Progenitor cell of endocrine pancreas (in vitro differentiated cells): ENCODE data around the gene TLR2. TPM values are rescaled to one million over a fixed set of nuclear protein-coding genes. Genes with fewer than 3 reads are reported as not detected.

Source experiments
- DNase-seq: peaks from one replicate; pipeline ENCODE4 v3.0.0; 2021; ENCODE audit warnings: low spot score; ENCODE audit not compliant: unreplicated experiment
- H3K27ac Mint-ChIP-seq: 2 replicates; pipeline ENCODE4 v1.8.0; 2021; ENCODE audit warnings: mild to moderate bottlenecking, moderate library complexity, mixed read lengths
- H3K27me3 Mint-ChIP-seq: 2 replicates; pipeline ENCODE4 v1.8.0; 2021; ENCODE audit warnings: mixed read lengths
- H3K36me3 Mint-ChIP-seq: 2 replicates; pipeline ENCODE4 v1.8.0; 2022; ENCODE audit warnings: mixed read lengths; ENCODE audit not compliant: insufficient read depth
- H3K4me1 Mint-ChIP-seq: 2 replicates; pipeline ENCODE4 v1.8.0; 2021; ENCODE audit warnings: low read depth, mixed read lengths
- H3K4me3 Mint-ChIP-seq: 2 replicates; pipeline ENCODE4 v1.8.0; 2021; ENCODE audit warnings: low read depth, mild to moderate bottlenecking, moderate library complexity, mixed read lengths
- H3K9me3 Mint-ChIP-seq: 2 replicates; pipeline ENCODE4 v1.8.0; 2021; ENCODE audit warnings: low read depth, mixed read lengths
- long read RNA-seq: library from polyadenylated mRNA; unstranded; transcript quantifications from one replicate; pipeline ENCODE4 v2.0.0, GENCODE V29; 2020
- total RNA-seq: library from RNA; stranded (reverse); gene quantifications from 2 replicates; pipeline ENCODE4 v1.2.1, GENCODE V29; 2021
- TF ChIP-seq, protein P1 (sequence below): fragments of 200-600 bp; sonication (generic); IDR thresholded peaks from one replicate; pipeline ENCODE4 v1.5.0; 2021; ENCODE audit warnings: antibody characterized with exemption, mild to moderate bottlenecking; ENCODE audit not compliant: unreplicated experiment

Gene TLR2, protein sequence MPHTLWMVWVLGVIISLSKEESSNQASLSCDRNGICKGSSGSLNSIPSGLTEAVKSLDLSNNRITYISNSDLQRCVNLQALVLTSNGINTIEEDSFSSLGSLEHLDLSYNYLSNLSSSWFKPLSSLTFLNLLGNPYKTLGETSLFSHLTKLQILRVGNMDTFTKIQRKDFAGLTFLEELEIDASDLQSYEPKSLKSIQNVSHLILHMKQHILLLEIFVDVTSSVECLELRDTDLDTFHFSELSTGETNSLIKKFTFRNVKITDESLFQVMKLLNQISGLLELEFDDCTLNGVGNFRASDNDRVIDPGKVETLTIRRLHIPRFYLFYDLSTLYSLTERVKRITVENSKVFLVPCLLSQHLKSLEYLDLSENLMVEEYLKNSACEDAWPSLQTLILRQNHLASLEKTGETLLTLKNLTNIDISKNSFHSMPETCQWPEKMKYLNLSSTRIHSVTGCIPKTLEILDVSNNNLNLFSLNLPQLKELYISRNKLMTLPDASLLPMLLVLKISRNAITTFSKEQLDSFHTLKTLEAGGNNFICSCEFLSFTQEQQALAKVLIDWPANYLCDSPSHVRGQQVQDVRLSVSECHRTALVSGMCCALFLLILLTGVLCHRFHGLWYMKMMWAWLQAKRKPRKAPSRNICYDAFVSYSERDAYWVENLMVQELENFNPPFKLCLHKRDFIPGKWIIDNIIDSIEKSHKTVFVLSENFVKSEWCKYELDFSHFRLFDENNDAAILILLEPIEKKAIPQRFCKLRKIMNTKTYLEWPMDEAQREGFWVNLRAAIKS
- total RNA-seq: 4.8 and 5.1 TPM in 2 replicates
- long read RNA-seq, partial matches to known transcripts: 0 of 4 reads
- long read RNA-seq, other reads (novel, unspliced or antisense): 1 of 4 reads

DNA sequence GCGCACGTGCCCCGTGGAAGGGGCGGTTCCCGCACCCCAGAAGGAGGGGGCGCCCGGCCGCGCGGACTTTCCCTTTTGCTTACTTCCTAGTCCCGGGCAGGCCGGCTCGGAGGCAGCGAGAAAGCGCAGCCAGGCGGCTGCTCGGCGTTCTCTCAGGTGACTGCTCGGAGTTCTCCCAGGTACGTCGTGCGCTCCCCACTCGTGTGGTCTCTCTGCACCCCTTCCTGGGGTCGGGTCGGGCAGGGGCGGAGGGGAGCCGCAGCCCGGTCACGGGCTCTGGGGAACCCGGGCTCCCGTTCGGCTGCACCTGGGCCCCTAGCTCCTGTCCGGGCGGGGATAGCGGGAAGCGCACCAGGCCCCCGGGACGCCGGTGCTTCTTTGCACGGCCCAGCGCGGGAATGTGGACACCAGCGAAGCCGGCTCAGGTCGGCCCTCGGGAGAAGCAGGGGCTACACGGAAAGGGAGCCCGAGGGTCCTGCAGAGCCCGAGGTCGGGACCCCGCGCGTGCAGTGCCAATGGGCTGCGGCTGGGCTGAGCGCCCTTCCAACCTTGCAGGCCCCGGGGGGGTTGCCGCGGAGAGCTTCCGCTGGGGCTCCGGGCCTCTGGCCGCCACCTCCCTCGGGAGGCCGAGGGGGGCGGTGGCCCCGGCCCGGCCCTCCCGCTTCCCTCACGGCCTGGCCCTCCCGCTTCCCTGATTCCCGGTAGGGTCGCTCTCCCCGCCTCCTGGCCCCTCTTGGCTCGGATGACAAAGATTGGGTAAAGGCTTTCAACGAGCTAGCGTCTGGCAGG lies at the start of gene TLR2:
TSS of gene TLR2 (plus strand) at position 99 of the 789 bp plus-strand sequence. CDS start 18,628 bp downstream, outside the sequence.
- H3K27ac Mint-ChIP-seq: peak within 1 kb of the TSS; percentile 19
- H3K4me3 Mint-ChIP-seq: peak within 1 kb of the TSS; percentile 74
- peaks cover 15% of the 10 kb centered on the region for H3K36me3 Mint-ChIP-seq
- TF ChIP-seq, protein P1, sequence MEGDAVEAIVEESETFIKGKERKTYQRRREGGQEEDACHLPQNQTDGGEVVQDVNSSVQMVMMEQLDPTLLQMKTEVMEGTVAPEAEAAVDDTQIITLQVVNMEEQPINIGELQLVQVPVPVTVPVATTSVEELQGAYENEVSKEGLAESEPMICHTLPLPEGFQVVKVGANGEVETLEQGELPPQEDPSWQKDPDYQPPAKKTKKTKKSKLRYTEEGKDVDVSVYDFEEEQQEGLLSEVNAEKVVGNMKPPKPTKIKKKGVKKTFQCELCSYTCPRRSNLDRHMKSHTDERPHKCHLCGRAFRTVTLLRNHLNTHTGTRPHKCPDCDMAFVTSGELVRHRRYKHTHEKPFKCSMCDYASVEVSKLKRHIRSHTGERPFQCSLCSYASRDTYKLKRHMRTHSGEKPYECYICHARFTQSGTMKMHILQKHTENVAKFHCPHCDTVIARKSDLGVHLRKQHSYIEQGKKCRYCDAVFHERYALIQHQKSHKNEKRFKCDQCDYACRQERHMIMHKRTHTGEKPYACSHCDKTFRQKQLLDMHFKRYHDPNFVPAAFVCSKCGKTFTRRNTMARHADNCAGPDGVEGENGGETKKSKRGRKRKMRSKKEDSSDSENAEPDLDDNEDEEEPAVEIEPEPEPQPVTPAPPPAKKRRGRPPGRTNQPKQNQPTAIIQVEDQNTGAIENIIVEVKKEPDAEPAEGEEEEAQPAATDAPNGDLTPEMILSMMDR: peak; percentile 7
- H3K9me3 Mint-ChIP-seq: peaks cover 10% of the 10 kb centered on the region
- peak; percentile 51 for DNase-seq
- peaks cover 3% of the 10 kb centered on the region for H3K4me1 Mint-ChIP-seq
- H3K27me3 Mint-ChIP-seq: peaks cover 42% of the 10 kb centered on the region

DNA sequence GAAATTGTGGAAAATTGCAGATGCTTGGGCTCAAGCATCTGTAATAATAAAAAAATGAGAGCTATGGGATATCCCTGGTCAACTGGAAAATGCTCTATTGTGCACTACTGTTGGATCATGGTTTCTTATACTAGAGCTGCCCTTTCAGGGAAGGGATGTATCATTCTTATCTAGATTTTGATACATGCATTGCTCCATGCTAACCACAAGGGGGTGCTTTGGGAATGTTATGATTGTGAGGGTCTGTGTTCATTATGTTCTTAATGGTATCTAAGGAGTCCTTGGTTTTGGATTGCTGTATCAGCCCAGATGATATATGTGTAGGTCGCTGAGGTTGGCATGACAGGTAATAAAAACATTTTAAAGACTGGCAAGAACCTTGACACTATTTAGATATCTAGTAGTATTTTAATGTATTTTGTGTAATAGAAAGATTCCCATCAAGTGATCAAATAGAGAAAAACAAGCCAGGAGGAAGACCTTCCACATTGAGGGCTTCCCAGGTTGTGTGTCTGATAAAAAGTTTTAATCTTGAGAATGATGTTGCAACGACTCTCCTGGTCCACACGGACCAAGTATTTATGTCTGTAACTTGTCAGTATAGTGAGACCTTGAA lies 49.2 kb upstream of the TLR2 start:
- Mint-ChIP-seq H3K36me3 (peaks cover 18% of the 10 kb centered on the region), H3K27me3 (no peaks in the 10 kb centered on the region), H3K27ac (no peak overlapping the region), H3K4me3 (no peak overlapping the region), H3K9me3 (no peaks in the 10 kb centered on the region), H3K4me1 (no peaks in the 10 kb centered on the region)
- no peak for DNase-seq
- TF ChIP-seq, protein P1: peak; percentile 66

DNA sequence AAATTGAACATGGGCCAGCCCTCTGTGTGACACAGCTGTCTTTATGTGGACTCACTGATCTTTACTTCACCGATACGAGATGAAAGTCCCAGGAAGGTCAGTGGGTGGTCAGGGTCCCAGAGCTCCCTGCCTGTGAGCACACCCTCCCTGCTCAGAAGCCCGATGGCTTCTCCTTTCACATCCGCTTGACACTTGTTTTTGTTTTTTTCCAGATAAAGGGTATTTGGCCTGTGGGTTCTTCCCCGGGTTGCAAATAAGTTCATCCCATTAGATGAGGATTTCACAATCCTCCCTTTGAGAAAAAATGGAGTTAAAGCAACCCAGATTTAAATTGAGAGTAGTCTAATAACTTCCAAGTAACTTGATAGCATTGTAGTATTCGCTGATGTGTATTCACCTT lies 48.2 kb upstream of the TLR2 start:
- Mint-ChIP-seq H3K36me3 (peaks cover 10% of the 10 kb centered on the region), H3K27me3 (no peaks in the 10 kb centered on the region), H3K27ac (no peak overlapping the region), H3K4me3 (no peak overlapping the region), H3K9me3 (no peaks in the 10 kb centered on the region), H3K4me1 (no peaks in the 10 kb centered on the region)
- TF ChIP-seq, protein P1: no peak
- DNase-seq: no peak

DNA sequence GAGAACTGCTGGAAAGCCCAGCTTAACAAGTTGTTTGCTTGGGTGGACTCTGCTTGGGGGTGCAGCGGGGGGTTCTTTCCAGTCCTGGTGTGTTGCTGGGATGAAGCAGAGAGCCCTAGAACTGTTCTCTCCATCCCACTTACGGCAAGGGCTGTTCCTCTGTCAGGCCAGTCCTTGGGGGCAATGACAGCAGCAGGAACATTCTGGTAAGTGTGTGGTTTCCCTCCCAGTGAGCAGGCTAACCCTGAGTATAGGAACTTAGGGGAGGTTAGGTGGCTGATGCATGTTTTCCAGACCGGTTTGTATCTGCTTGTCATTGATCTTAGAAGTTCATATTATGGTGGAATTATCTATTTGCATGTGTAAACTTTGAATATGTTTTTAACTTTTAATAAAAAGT lies 46.9 kb upstream of the TLR2 start:
- TF ChIP-seq, protein P1: no peak
- no peak overlapping the region for H3K27ac Mint-ChIP-seq
- no peaks in the 10 kb centered on the region for H3K27me3 Mint-ChIP-seq
- no peak overlapping the region for H3K4me3 Mint-ChIP-seq
- no peaks in the 10 kb centered on the region for H3K4me1 Mint-ChIP-seq
- H3K36me3 Mint-ChIP-seq: peaks cover 6% of the 10 kb centered on the region
- no peaks in the 10 kb centered on the region for H3K9me3 Mint-ChIP-seq
- DNase-seq: no peak
